Measurements from ENCODE around the gene ADAMTS9.

Gene ADAMTS9

DNA sequence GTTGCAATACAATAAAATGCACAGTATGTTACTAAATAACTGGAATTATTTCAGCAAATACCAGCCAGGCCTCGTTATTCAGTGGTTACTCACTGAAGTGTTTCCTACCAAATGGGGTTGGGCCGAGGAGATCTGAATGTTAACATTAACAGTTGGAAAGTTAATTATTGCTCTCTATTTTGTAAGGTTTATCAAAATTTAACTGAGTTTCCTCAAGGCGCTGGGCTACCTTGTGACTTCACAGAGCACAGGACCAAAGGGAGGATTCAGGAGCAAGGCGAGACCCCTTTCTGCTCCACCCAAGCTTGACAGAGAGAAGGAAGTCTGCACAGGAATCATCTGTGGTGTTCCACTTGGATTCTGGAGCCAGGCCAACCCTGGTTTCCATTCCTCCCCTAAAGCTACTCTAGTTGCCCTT, 21.6 kb downstream of the ADAMTS9 start:
- H3K9me3 ChIP-seq (ENCODE audit: control extremely low read depth in 1 of 5, control insufficient read depth in 4 of 5, insufficient read depth in 2 of 5, low read depth in 1 of 5, low read length in 4 of 5): peaks cover 0 to 5% (median 0%) of the 10 kb centered on the region in 5 experiments
- H3K4me1 ChIP-seq (ENCODE audit: control extremely low read depth in 1 of 4, control insufficient read depth in 4 of 4, insufficient read depth in 4 of 4, low read length in 3 of 4): no peaks in the 10 kb centered on the region
- WGBS (ENCODE audit: insufficient coverage): 74% methylated on average over 2 of the region's 4 CpGs
- H3K4me3 ChIP-seq (ENCODE audit: control insufficient read depth in 1 of 7, extremely low read depth in 1 of 7, insufficient read depth in 4 of 7, low read depth in 2 of 7, low read length in 6 of 7): no peak overlapping the region
- POLR2A ChIA-PET: no interaction called here
- H3K27me3 ChIP-seq (replicated peaks in 2 of 5; ENCODE audit: control insufficient read depth in 4 of 5, insufficient read depth in 5 of 5, low read length in 4 of 5): peaks cover 0 to 2% (median 0%) of the 10 kb centered on the region in 5 experiments
- no peak for DNase-seq
- CTCF ChIA-PET: no interaction called here
- H3K36me3 ChIP-seq (ENCODE audit: control insufficient read depth in 4 of 4, insufficient read depth in 4 of 4, low read length in 3 of 4): no peaks in the 10 kb centered on the region
- no peak overlapping the region for H3K27ac ChIP-seq (ENCODE audit: insufficient read depth in 1 of 2, low read depth in 1 of 2, low read length in 2 of 2, poor library complexity in 1 of 2, severe bottlenecking in 2 of 2)

DNA sequence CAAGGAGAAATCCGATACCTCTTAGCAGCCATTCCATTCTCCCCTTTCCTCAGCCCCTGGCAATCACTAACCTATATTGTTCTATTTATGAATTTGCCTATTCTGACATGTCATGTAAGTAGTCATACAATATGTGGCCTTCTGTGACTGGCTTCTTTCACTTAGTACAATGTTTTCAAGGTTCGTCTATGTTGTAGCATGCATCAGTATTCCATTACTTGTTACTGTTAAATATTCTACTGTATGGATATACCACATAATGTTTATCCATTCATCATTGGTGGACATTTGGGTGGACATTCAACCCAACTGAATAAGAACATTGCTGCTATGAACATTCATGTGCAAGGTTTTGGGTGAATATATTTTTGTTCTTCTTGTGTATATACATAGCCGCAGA, 23.4 kb downstream of the ADAMTS9 start:
- DNase-seq: no peak
- peaks cover 0 to 5% (median 0%) of the 10 kb centered on the region in 5 experiments for H3K9me3 ChIP-seq (ENCODE audit: control extremely low read depth in 1 of 5, control insufficient read depth in 4 of 5, insufficient read depth in 2 of 5, low read depth in 1 of 5, low read length in 4 of 5)
- peaks cover 0 to 2% (median 0%) of the 10 kb centered on the region in 5 experiments for H3K27me3 ChIP-seq (replicated peaks in 2 of 5; ENCODE audit: control insufficient read depth in 4 of 5, insufficient read depth in 5 of 5, low read length in 4 of 5)
- no peaks in the 10 kb centered on the region for H3K36me3 ChIP-seq (ENCODE audit: control insufficient read depth in 4 of 4, insufficient read depth in 4 of 4, low read length in 3 of 4)
- H3K27ac ChIP-seq (ENCODE audit: insufficient read depth in 1 of 2, low read depth in 1 of 2, low read length in 2 of 2, poor library complexity in 1 of 2, severe bottlenecking in 2 of 2): no peak overlapping the region
- CTCF ChIA-PET: no interaction called here
- no CpG with 5 or more reads among the region's 3 CpGs for WGBS (ENCODE audit: insufficient coverage)
- no peaks in the 10 kb centered on the region for H3K4me1 ChIP-seq (ENCODE audit: control extremely low read depth in 1 of 4, control insufficient read depth in 4 of 4, insufficient read depth in 4 of 4, low read length in 3 of 4)
- no peak overlapping the region for H3K4me3 ChIP-seq (ENCODE audit: control insufficient read depth in 1 of 7, extremely low read depth in 1 of 7, insufficient read depth in 4 of 7, low read depth in 2 of 7, low read length in 6 of 7)
- POLR2A ChIA-PET: no interaction called here

DNA sequence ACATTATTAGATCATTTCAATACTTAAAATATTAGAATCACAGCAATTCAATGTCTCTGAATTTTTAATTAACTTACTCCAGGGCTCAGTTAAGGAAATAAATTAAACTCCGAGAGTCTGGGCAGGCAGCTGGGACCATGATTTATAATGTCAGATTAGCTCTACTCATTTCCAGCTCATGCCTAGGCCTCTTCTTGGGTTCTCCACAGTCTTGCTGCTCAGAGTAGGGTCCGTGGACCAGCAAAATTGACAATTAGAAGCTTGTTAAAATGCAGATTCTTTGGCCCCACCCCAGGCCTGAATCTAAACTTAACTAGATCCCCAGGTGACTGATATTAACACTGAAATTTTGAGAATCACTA, 28.2 kb downstream of the ADAMTS9 start:
- H3K4me3 ChIP-seq (ENCODE audit: control insufficient read depth in 1 of 7, extremely low read depth in 1 of 7, insufficient read depth in 4 of 7, low read depth in 2 of 7, low read length in 6 of 7): no peak overlapping the region
- no peaks in the 10 kb centered on the region for H3K27me3 ChIP-seq (replicated peaks in 2 of 5; ENCODE audit: control insufficient read depth in 4 of 5, insufficient read depth in 5 of 5, low read length in 4 of 5)
- no peaks in the 10 kb centered on the region for H3K4me1 ChIP-seq (ENCODE audit: control extremely low read depth in 1 of 4, control insufficient read depth in 4 of 4, insufficient read depth in 4 of 4, low read length in 3 of 4)
- ChIA-PET CTCF (no interaction called here), POLR2A (no interaction called here)
- H3K36me3 ChIP-seq (ENCODE audit: control insufficient read depth in 4 of 4, insufficient read depth in 4 of 4, low read length in 3 of 4): no peaks in the 10 kb centered on the region
- WGBS (ENCODE audit: insufficient coverage): 100% methylated on average over 1 of the region's 2 CpGs
- no peak for DNase-seq
- H3K27ac ChIP-seq (ENCODE audit: insufficient read depth in 1 of 2, low read depth in 1 of 2, low read length in 2 of 2, poor library complexity in 1 of 2, severe bottlenecking in 2 of 2): no peak overlapping the region
- H3K9me3 ChIP-seq (ENCODE audit: control extremely low read depth in 1 of 5, control insufficient read depth in 4 of 5, insufficient read depth in 2 of 5, low read depth in 1 of 5, low read length in 4 of 5): peaks cover 0 to 5% (median 0%) of the 10 kb centered on the region in 5 experiments

DNA sequence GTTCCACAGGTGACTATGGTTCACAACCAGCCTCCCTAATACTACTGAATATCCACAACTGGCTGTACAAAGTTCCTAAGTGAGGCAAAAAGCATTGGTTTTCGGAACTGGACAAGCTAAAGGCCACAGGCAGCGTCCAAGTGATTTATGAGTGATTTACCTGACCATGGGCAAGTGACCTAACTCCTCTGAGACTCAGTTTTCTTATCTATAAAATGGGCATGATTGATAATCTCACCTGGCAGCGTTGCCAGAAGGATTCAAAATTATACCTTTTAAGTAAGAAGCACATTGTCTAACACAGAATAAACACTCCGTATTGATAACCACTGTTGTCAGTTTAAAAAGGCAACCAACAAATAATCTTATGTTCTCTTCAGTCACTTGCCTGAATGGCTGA, 29.8 kb downstream of the ADAMTS9 start:
- no peak for DNase-seq
- no peak overlapping the region for H3K4me3 ChIP-seq (ENCODE audit: control insufficient read depth in 1 of 7, extremely low read depth in 1 of 7, insufficient read depth in 4 of 7, low read depth in 2 of 7, low read length in 6 of 7)
- POLR2A ChIA-PET: no interaction called here
- H3K36me3 ChIP-seq (ENCODE audit: control insufficient read depth in 4 of 4, insufficient read depth in 4 of 4, low read length in 3 of 4): no peaks in the 10 kb centered on the region
- 96% methylated on average over 2 of the region's 4 CpGs for WGBS (ENCODE audit: insufficient coverage)
- CTCF ChIA-PET: no interaction called here
- H3K27ac ChIP-seq (ENCODE audit: insufficient read depth in 1 of 2, low read depth in 1 of 2, low read length in 2 of 2, poor library complexity in 1 of 2, severe bottlenecking in 2 of 2): no peak overlapping the region
- H3K9me3 ChIP-seq (ENCODE audit: control extremely low read depth in 1 of 5, control insufficient read depth in 4 of 5, insufficient read depth in 2 of 5, low read depth in 1 of 5, low read length in 4 of 5): peaks cover 0 to 5% (median 0%) of the 10 kb centered on the region in 5 experiments
- no peaks in the 10 kb centered on the region for H3K27me3 ChIP-seq (replicated peaks in 2 of 5; ENCODE audit: control insufficient read depth in 4 of 5, insufficient read depth in 5 of 5, low read length in 4 of 5)
- H3K4me1 ChIP-seq (ENCODE audit: control extremely low read depth in 1 of 4, control insufficient read depth in 4 of 4, insufficient read depth in 4 of 4, low read length in 3 of 4): no peaks in the 10 kb centered on the region

DNA sequence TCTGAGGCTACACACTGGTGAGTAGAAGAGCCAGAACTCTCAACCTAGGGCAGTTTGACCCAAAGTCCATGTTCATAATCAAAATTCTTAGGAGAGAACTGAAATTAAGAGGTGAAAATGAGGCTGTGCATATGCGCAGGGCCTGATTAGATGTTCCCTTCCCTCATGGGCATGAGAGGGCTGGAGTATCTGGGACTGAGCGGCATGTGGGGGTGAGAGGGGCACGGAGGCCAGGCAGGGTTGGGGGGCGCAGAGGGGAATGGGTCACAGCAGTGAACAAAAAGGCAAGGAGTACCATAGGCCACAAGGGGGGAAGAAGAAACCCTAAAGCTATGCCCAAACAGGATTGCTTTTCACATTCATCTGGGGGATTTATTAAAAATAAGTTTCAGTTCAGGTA, 31.3 kb downstream of the ADAMTS9 start:
- Histone ChIP-seq H3K4me1 (ENCODE audit: control extremely low read depth in 1 of 4, control insufficient read depth in 4 of 4, insufficient read depth in 4 of 4, low read length in 3 of 4) (no peaks in the 10 kb centered on the region), H3K9me3 (ENCODE audit: control extremely low read depth in 1 of 5, control insufficient read depth in 4 of 5, insufficient read depth in 2 of 5, low read depth in 1 of 5, low read length in 4 of 5) (no peaks in the 10 kb centered on the region), H3K27me3 (replicated peaks in 2 of 5; ENCODE audit: control insufficient read depth in 4 of 5, insufficient read depth in 5 of 5, low read length in 4 of 5) (no peaks in the 10 kb centered on the region), H3K27ac (ENCODE audit: insufficient read depth in 1 of 2, low read depth in 1 of 2, low read length in 2 of 2, poor library complexity in 1 of 2, severe bottlenecking in 2 of 2) (no peak overlapping the region), H3K4me3 (ENCODE audit: control insufficient read depth in 1 of 7, extremely low read depth in 1 of 7, insufficient read depth in 4 of 7, low read depth in 2 of 7, low read length in 6 of 7) (no peak overlapping the region), H3K36me3 (ENCODE audit: control insufficient read depth in 4 of 4, insufficient read depth in 4 of 4, low read length in 3 of 4) (no peaks in the 10 kb centered on the region)
- POLR2A ChIA-PET: no interaction called here
- DNase-seq: no peak
- CTCF ChIA-PET: no interaction called here
- 96% methylated on average over 4 of the region's 4 CpGs for WGBS (ENCODE audit: insufficient coverage)

DNA sequence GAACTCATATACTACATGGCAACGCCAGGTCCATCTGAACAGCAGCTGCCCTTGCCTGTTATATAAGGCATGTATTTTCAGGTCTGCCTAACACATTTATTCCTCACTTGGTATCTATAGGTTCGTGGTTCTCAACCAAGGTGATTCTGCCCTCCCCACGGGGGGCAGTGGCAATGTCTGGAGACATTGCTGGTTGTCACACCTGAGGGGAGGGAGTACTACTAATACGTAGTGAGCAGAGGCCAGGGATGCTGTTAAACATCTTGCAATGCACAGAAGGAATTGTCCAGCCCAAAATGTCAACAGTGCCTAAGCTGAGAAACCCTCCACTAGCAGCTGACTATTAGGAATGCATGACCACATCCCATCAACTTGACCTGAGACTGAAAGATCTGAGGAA, 32.6 kb downstream of the ADAMTS9 start:
- H3K9me3 ChIP-seq (ENCODE audit: control extremely low read depth in 1 of 5, control insufficient read depth in 4 of 5, insufficient read depth in 2 of 5, low read depth in 1 of 5, low read length in 4 of 5): no peaks in the 10 kb centered on the region
- ChIA-PET POLR2A (no interaction called here), CTCF (no interaction called here)
- H3K4me1 ChIP-seq (ENCODE audit: control extremely low read depth in 1 of 4, control insufficient read depth in 4 of 4, insufficient read depth in 4 of 4, low read length in 3 of 4): no peaks in the 10 kb centered on the region
- H3K27me3 ChIP-seq (replicated peaks in 2 of 5; ENCODE audit: control insufficient read depth in 4 of 5, insufficient read depth in 5 of 5, low read length in 4 of 5): no peaks in the 10 kb centered on the region
- no peak overlapping the region for H3K4me3 ChIP-seq (ENCODE audit: control insufficient read depth in 1 of 7, extremely low read depth in 1 of 7, insufficient read depth in 4 of 7, low read depth in 2 of 7, low read length in 6 of 7)
- H3K27ac ChIP-seq (ENCODE audit: insufficient read depth in 1 of 2, low read depth in 1 of 2, low read length in 2 of 2, poor library complexity in 1 of 2, severe bottlenecking in 2 of 2): no peak overlapping the region
- no peaks in the 10 kb centered on the region for H3K36me3 ChIP-seq (ENCODE audit: control insufficient read depth in 4 of 4, insufficient read depth in 4 of 4, low read length in 3 of 4)
- no peak for DNase-seq
- WGBS (ENCODE audit: insufficient coverage): 93% methylated on average over 4 of the region's 4 CpGs

DNA sequence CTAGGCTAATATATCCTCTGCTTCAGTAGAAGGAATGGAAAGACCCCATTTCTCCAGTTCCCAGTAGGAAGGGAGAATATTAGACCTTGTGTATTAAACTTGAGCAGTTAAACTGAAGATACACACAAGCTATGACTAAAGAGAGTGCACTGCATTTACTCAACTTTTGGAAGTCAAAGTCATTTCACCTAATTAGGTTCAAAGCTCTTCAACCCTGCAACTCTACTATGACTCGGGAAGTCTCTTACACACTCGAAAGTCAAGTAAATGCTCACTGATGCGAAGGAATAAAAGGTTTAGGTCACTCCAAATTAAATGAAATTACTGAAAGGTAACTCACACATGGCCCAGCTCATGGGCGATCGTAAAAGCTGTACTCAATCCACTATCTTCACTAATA, 33.8 kb downstream of the ADAMTS9 start:
- H3K4me1 ChIP-seq (ENCODE audit: control extremely low read depth in 1 of 4, control insufficient read depth in 4 of 4, insufficient read depth in 4 of 4, low read length in 3 of 4): no peaks in the 10 kb centered on the region
- no peak overlapping the region for H3K4me3 ChIP-seq (ENCODE audit: control insufficient read depth in 1 of 7, extremely low read depth in 1 of 7, insufficient read depth in 4 of 7, low read depth in 2 of 7, low read length in 6 of 7)
- 100% methylated on average over 5 of the region's 5 CpGs for WGBS (ENCODE audit: insufficient coverage)
- no peak for DNase-seq
- no peaks in the 10 kb centered on the region for H3K27me3 ChIP-seq (replicated peaks in 2 of 5; ENCODE audit: control insufficient read depth in 4 of 5, insufficient read depth in 5 of 5, low read length in 4 of 5)
- POLR2A ChIA-PET: no interaction called here
- no peaks in the 10 kb centered on the region for H3K9me3 ChIP-seq (ENCODE audit: control extremely low read depth in 1 of 5, control insufficient read depth in 4 of 5, insufficient read depth in 2 of 5, low read depth in 1 of 5, low read length in 4 of 5)
- CTCF ChIA-PET: no interaction called here
- no peak overlapping the region for H3K27ac ChIP-seq (ENCODE audit: insufficient read depth in 1 of 2, low read depth in 1 of 2, low read length in 2 of 2, poor library complexity in 1 of 2, severe bottlenecking in 2 of 2)
- no peaks in the 10 kb centered on the region for H3K36me3 ChIP-seq (ENCODE audit: control insufficient read depth in 4 of 4, insufficient read depth in 4 of 4, low read length in 3 of 4)

DNA sequence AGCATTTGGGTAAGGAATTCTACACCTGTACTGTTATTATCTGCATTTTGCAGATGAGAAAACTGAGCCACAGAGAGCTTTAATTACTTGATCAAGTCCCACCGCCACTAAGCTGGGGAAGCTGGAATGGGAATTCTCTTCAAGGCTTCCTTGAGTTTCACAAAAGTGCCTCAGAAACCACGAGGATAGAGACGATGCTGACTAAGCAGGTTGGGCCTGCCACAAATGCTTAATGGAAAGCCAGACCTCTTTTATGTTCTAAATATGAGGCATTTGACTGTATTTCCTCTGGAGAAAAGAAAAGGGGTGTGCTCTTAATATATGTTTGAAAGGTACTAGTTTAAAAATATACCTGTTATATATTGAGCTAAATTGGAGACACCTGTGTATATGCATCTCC, 34.7 kb downstream of the ADAMTS9 start:
- no peaks in the 10 kb centered on the region for H3K4me1 ChIP-seq (ENCODE audit: control extremely low read depth in 1 of 4, control insufficient read depth in 4 of 4, insufficient read depth in 4 of 4, low read length in 3 of 4)
- POLR2A ChIA-PET: no interaction called here
- CTCF ChIA-PET: no interaction called here
- no peaks in the 10 kb centered on the region for H3K9me3 ChIP-seq (ENCODE audit: control extremely low read depth in 1 of 5, control insufficient read depth in 4 of 5, insufficient read depth in 2 of 5, low read depth in 1 of 5, low read length in 4 of 5)
- H3K27ac ChIP-seq (ENCODE audit: insufficient read depth in 1 of 2, low read depth in 1 of 2, low read length in 2 of 2, poor library complexity in 1 of 2, severe bottlenecking in 2 of 2): no peak overlapping the region
- no peak overlapping the region for H3K4me3 ChIP-seq (ENCODE audit: control insufficient read depth in 1 of 7, extremely low read depth in 1 of 7, insufficient read depth in 4 of 7, low read depth in 2 of 7, low read length in 6 of 7)
- 65% methylated on average over 2 of the region's 3 CpGs for WGBS (ENCODE audit: insufficient coverage)
- no peaks in the 10 kb centered on the region for H3K27me3 ChIP-seq (replicated peaks in 2 of 5; ENCODE audit: control insufficient read depth in 4 of 5, insufficient read depth in 5 of 5, low read length in 4 of 5)
- H3K36me3 ChIP-seq (ENCODE audit: control insufficient read depth in 4 of 4, insufficient read depth in 4 of 4, low read length in 3 of 4): no peaks in the 10 kb centered on the region
- no peak for DNase-seq

Data from common myeloid progenitor, CD34-positive (primary cell).